NOMO-1 (cell line): ENCODE measurements around the gene ALPK3.
"Not testable (repeated sequence)": the region's sequence is repeated elsewhere in the genome, so short reads cannot be mapped to it uniquely, and the experiment has no call there.

Source experiments
- DNase-seq, 2 experiments: peaks; one replicate each; lab custom pipeline; 2025; ENCODE audit not compliant: unreplicated experiment in 2 of 2; lab: John Stamatoyannopoulos, UW

Gene ALPK3

GRCh38 chr15:84872009-84872910 lies 55.1 kb downstream of the ALPK3 start:
- no peak for DNase-seq

- no peak for DNase-seq
Measured at GRCh38 chr15:84873997-84874396, 56.8 kb downstream of the ALPK3 start.

- no peak for DNase-seq
Measured at GRCh38 chr15:84874981-84875699, 58.0 kb downstream of the ALPK3 start.

GRCh38 chr15:84876269-84876668 lies 59.1 kb downstream of the ALPK3 start:
- DNase-seq = no peak

GRCh38 chr15:84877701-84878100 lies 60.5 kb downstream of the ALPK3 start:
- not testable (repeated sequence) for DNase-seq

GRCh38 chr15:84878504-84878903 lies 61.3 kb downstream of the ALPK3 start:
- DNase-seq = peak; percentile 51 to 53

- DNase-seq = no peak
Measured at GRCh38 chr15:84879088-84879780, 62.1 kb downstream of the ALPK3 start.

GRCh38 chr15:84880007-84880406 lies 62.9 kb downstream of the ALPK3 start:
- DNase-seq = no peak

- no peak for DNase-seq
Measured at GRCh38 chr15:84880822-84881519, 63.8 kb downstream of the ALPK3 start.

- DNase-seq = no peak
Measured at GRCh38 chr15:84881520-84881830, 64.3 kb downstream of the ALPK3 start.

GRCh38 chr15:84883466-84883865 lies 66.3 kb downstream of the ALPK3 start:
- no peak for DNase-seq

- no peak for DNase-seq
Measured at GRCh38 chr15:84883916-84884781, 67.0 kb downstream of the ALPK3 start, which contains the start of gene SLC28A1. Gene SLC28A1, plus strand, starts transcription at chr15:84884662. Its CDS starts 3,099 bp downstream, at chr15:84887761.

GRCh38 chr15:84885801-84886200 lies 68.6 kb downstream of the ALPK3 start:
- DNase-seq = no peak

GRCh38 chr15:84886211-84886983 lies 69.2 kb downstream of the ALPK3 start:
- no peak for DNase-seq

GRCh38 chr15:84886984-84887299 lies 69.8 kb downstream of the ALPK3 start:
- no peak for DNase-seq

GRCh38 chr15:84887938-84888337 lies 70.8 kb downstream of the ALPK3 start:
- DNase-seq = no peak

GRCh38 chr15:84888639-84889038 lies 71.5 kb downstream of the ALPK3 start:
- DNase-seq = no peak

- DNase-seq = no peak
Measured at GRCh38 chr15:84889313-84889990, 72.3 kb downstream of the ALPK3 start.
